Activated T-helper 2 cell treated with anti-CD3 and anti-CD28 coated beads, Interferon-gamma antibody, Interleukin-2, Interleukin-4, amounts not matched to agents 10 μg/mL and 5 μg/mL and 100 μg/mL, durations not matched to agents 14 hours and 24 hours and 36 hours (primary cell): ENCODE data around the gene CSTF1. TPM values are rescaled to one million over a fixed set of nuclear protein-coding genes. Genes with fewer than 3 reads are reported as not detected.

Experiments
- DNase-seq: peaks from one replicate; pipeline ENCODE4 v3.0.0; 2021; ENCODE audit warnings: low spot score
- H3K27ac Mint-ChIP-seq: one replicate; pipeline ENCODE4 v1.8.0; 2021; ENCODE audit warnings: mixed read lengths
- H3K27me3 Mint-ChIP-seq: one replicate; pipeline ENCODE4 v1.8.0; 2021; ENCODE audit warnings: low read depth, mixed read lengths
- H3K36me3 Mint-ChIP-seq: one replicate; pipeline ENCODE4 v1.8.0; 2021; ENCODE audit warnings: low read depth, mixed read lengths
- H3K4me1 Mint-ChIP-seq: one replicate; pipeline ENCODE4 v1.8.0; 2021; ENCODE audit warnings: low read depth, mixed read lengths
- H3K4me3 Mint-ChIP-seq: one replicate; pipeline ENCODE4 v1.8.0; 2021; ENCODE audit warnings: low read depth, mild to moderate bottlenecking, moderate library complexity, mixed read lengths
- H3K9me3 Mint-ChIP-seq: one replicate; pipeline ENCODE4 v1.8.0; 2021; ENCODE audit warnings: mixed read lengths
- intact Hi-C: fragments of 100-400 bp; cut with micrococcal nuclease; formaldehyde crosslinking; loops from one replicate; pipeline ENCODE4 v1.15.1; 2023
- total RNA-seq: library from RNA; stranded (reverse); gene quantifications from 2 replicates; pipeline ENCODE4 v1.2.3, GENCODE V29; 2022

Gene CSTF1
- total RNA-seq: 51.2 and 52.1 TPM in 2 replicates

- H3K9me3 Mint-ChIP-seq: no peaks in the 10 kb centered on the region
- no peaks in the 10 kb centered on the region for H3K27me3 Mint-ChIP-seq
- peaks cover 61% of the 10 kb centered on the region for H3K36me3 Mint-ChIP-seq
- no peak within 1 kb of the TSS for H3K27ac Mint-ChIP-seq
- no peak within 1 kb of the TSS for H3K4me3 Mint-ChIP-seq
- H3K4me1 Mint-ChIP-seq: peaks cover 42% of the 10 kb centered on the region
- intact Hi-C loops: loop anchor here (1.0 to 2.0 kb wide), 4 partner anchors 20 to 76 kb away; partner anchors contain the start of genes FAM210B and RTF2
- peak; percentile 100 for DNase-seq
Observed at GRCh38 chr20:56392132-56392880, at the start of gene CSTF1, which contains the start of gene AURKA. Gene CSTF1 (plus strand): TSS chr20:56392645. CDS start chr20:56395553, 2,908 bp downstream. Gene AURKA (minus strand): TSS chr20:56392215. CDS start chr20:56388197, 4,018 bp downstream.

GRCh38 chr20:56342783-56343182 is 49.7 kb upstream of the CSTF1 start:
- no peaks in the 10 kb centered on the region for H3K36me3 Mint-ChIP-seq
- H3K27me3 Mint-ChIP-seq: peaks cover 51% of the 10 kb centered on the region

GRCh38 chr20:56343861-56344381 is 48.5 kb upstream of the CSTF1 start:
- H3K4me3 Mint-ChIP-seq: no peak overlapping the region
- H3K36me3 Mint-ChIP-seq: no peaks in the 10 kb centered on the region
- H3K27ac Mint-ChIP-seq: no peak overlapping the region
- H3K27me3 Mint-ChIP-seq: peaks cover 59% of the 10 kb centered on the region
- no peaks in the 10 kb centered on the region for H3K4me1 Mint-ChIP-seq
- no peaks in the 10 kb centered on the region for H3K9me3 Mint-ChIP-seq
- intact Hi-C loops: loop anchor here (1.0 kb wide), 1 partner anchor 96 kb away; the partner anchor contains the start of gene MC3R
- peak; percentile 13 for DNase-seq

More at GRCh38 chr20:56342783-56343182, 49.7 kb upstream of the CSTF1 start:
- intact Hi-C loops: no loop called here
- no peak overlapping the region for H3K4me3 Mint-ChIP-seq
- no peaks in the 10 kb centered on the region for H3K9me3 Mint-ChIP-seq
- no peak for DNase-seq
- no peaks in the 10 kb centered on the region for H3K4me1 Mint-ChIP-seq
- no peak overlapping the region for H3K27ac Mint-ChIP-seq

GRCh38 chr20:56345911-56346310 is 46.5 kb upstream of the CSTF1 start:
- Mint-ChIP-seq H3K27me3 (peaks cover 51% of the 10 kb centered on the region), H3K4me1 (no peaks in the 10 kb centered on the region), H3K9me3 (no peaks in the 10 kb centered on the region), H3K27ac (no peak overlapping the region), H3K4me3 (no peak overlapping the region), H3K36me3 (no peaks in the 10 kb centered on the region)
- intact Hi-C loops: no loop called here
- DNase-seq: no peak

- H3K27ac Mint-ChIP-seq: no peak overlapping the region
- intact Hi-C loops: no loop called here
- DNase-seq: no peak
- no peaks in the 10 kb centered on the region for H3K9me3 Mint-ChIP-seq
- no peaks in the 10 kb centered on the region for H3K36me3 Mint-ChIP-seq
- H3K4me1 Mint-ChIP-seq: no peaks in the 10 kb centered on the region
- H3K27me3 Mint-ChIP-seq: peaks cover 41% of the 10 kb centered on the region
- H3K4me3 Mint-ChIP-seq: no peak overlapping the region
Observed at GRCh38 chr20:56347628-56348304, 44.7 kb upstream of the CSTF1 start.

GRCh38 chr20:56348305-56348693 is 44.1 kb upstream of the CSTF1 start:
- DNase-seq: no peak
- H3K4me1 Mint-ChIP-seq: no peaks in the 10 kb centered on the region
- no peak overlapping the region for H3K27ac Mint-ChIP-seq
- intact Hi-C loops: no loop called here
- H3K27me3 Mint-ChIP-seq: peaks cover 36% of the 10 kb centered on the region
- H3K9me3 Mint-ChIP-seq: no peaks in the 10 kb centered on the region
- no peak overlapping the region for H3K4me3 Mint-ChIP-seq
- H3K36me3 Mint-ChIP-seq: no peaks in the 10 kb centered on the region

GRCh38 chr20:56348746-56349145 is 43.7 kb upstream of the CSTF1 start:
- H3K36me3 Mint-ChIP-seq: no peaks in the 10 kb centered on the region
- H3K4me1 Mint-ChIP-seq: no peaks in the 10 kb centered on the region
- H3K27ac Mint-ChIP-seq: no peak overlapping the region
- DNase-seq: no peak
- no peak overlapping the region for H3K4me3 Mint-ChIP-seq
- peaks cover 32% of the 10 kb centered on the region for H3K27me3 Mint-ChIP-seq
- no peaks in the 10 kb centered on the region for H3K9me3 Mint-ChIP-seq
- intact Hi-C loops: no loop called here

GRCh38 chr20:56350842-56351241 is 41.6 kb upstream of the CSTF1 start:
- peaks cover 20% of the 10 kb centered on the region for H3K27me3 Mint-ChIP-seq
- H3K4me1 Mint-ChIP-seq: no peaks in the 10 kb centered on the region
- no peaks in the 10 kb centered on the region for H3K9me3 Mint-ChIP-seq
- intact Hi-C loops: no loop called here
- H3K27ac Mint-ChIP-seq: no peak overlapping the region
- no peaks in the 10 kb centered on the region for H3K36me3 Mint-ChIP-seq
- no peak for DNase-seq
- no peak overlapping the region for H3K4me3 Mint-ChIP-seq

GRCh38 chr20:56352345-56353055 is 39.9 kb upstream of the CSTF1 start:
- no peak overlapping the region for H3K4me3 Mint-ChIP-seq
- H3K27me3 Mint-ChIP-seq: peaks cover 17% of the 10 kb centered on the region
- H3K4me1 Mint-ChIP-seq: no peaks in the 10 kb centered on the region
- H3K9me3 Mint-ChIP-seq: no peaks in the 10 kb centered on the region
- no peak overlapping the region for H3K27ac Mint-ChIP-seq
- no peak for DNase-seq
- no peaks in the 10 kb centered on the region for H3K36me3 Mint-ChIP-seq
- intact Hi-C loops: no loop called here

GRCh38 chr20:56353356-56353755 is 39.1 kb upstream of the CSTF1 start:
- H3K4me3 Mint-ChIP-seq: no peak overlapping the region
- no peak for DNase-seq
- H3K9me3 Mint-ChIP-seq: no peaks in the 10 kb centered on the region
- no peaks in the 10 kb centered on the region for H3K36me3 Mint-ChIP-seq
- intact Hi-C loops: no loop called here
- peaks cover 13% of the 10 kb centered on the region for H3K27me3 Mint-ChIP-seq
- no peak overlapping the region for H3K27ac Mint-ChIP-seq
- peaks cover 3% of the 10 kb centered on the region for H3K4me1 Mint-ChIP-seq

- Mint-ChIP-seq H3K36me3 (no peaks in the 10 kb centered on the region), H3K27me3 (peaks cover 10% of the 10 kb centered on the region), H3K27ac (no peak overlapping the region), H3K4me3 (peak overlapping the region; percentile 42), H3K4me1 (peaks cover 10% of the 10 kb centered on the region), H3K9me3 (no peaks in the 10 kb centered on the region)
- no peak for DNase-seq
- intact Hi-C loops: loop anchor here (1.0 kb wide), 1 partner anchor 34 kb away; the partner anchor contains the start of genes AURKA and CSTF1
Observed at GRCh38 chr20:56358070-56358469, 34.4 kb upstream of the CSTF1 start.

- peak; percentile 74 for DNase-seq
- no peaks in the 10 kb centered on the region for H3K36me3 Mint-ChIP-seq
- intact Hi-C loops: loop anchor here (1.0 kb wide), 1 partner anchor 34 kb away; the partner anchor contains the start of genes AURKA and CSTF1
- peak within 1 kb of the TSS; percentile 63 for H3K27ac Mint-ChIP-seq
- H3K4me3 Mint-ChIP-seq: peak within 1 kb of the TSS; percentile 86
- peaks cover 10% of the 10 kb centered on the region for H3K4me1 Mint-ChIP-seq
- peaks cover 10% of the 10 kb centered on the region for H3K27me3 Mint-ChIP-seq
- H3K9me3 Mint-ChIP-seq: no peaks in the 10 kb centered on the region
Observed at GRCh38 chr20:56358600-56359211, 33.7 kb upstream of the CSTF1 start, which contains the start of gene FAM210B. Gene FAM210B (plus strand): TSS chr20:56358974. CDS start chr20:56359006, 32 bp downstream.
